ENCODE measurements around the gene A4GNT.
"Not testable (repeated sequence)": the region's sequence is repeated elsewhere in the genome, so short reads cannot be mapped to it uniquely, and the experiment has no call there.

Gene A4GNT

DNA sequence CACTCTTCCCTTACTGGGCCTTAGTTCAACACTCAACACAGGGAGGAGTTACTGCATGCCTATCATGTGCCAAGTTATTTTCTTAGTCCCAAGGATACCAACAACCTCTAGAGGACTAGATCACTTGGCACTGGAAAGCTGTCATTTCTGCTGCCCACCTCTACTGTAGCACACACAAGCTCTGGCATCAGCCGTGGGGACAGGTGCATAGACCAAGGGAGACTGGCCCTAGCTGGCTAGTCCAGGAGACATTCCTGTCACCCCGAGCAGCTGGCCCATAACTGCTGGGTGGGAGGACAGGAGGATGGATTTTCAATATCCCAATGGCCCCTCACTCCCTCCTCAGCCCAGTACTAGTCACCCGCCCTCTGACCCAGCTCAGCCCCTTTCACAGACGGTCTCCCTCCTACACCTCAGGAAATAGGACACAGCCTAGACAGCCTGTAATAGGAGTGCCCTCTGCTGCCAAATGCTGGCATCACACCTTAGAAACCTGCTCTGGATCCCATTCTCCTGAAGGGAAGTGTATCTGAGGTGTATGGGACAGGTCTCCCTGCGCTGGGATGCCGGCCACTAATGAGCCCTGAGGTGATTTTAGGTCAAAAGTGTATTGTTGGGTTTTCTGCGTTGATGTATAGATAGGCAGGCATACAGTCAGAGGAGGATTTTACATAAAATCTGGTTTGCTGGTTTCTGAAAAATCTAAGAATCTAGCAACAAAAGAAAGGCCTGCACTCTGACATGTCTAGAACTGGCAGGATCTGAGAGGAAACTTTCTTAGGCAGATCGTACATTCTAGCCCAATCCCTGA lies 13.4 kb downstream of the A4GNT start:
- peak; percentile 28 to 50 (median 42) for DNase-seq (ENCODE audit: low read depth in 3 of 3)

DNA sequence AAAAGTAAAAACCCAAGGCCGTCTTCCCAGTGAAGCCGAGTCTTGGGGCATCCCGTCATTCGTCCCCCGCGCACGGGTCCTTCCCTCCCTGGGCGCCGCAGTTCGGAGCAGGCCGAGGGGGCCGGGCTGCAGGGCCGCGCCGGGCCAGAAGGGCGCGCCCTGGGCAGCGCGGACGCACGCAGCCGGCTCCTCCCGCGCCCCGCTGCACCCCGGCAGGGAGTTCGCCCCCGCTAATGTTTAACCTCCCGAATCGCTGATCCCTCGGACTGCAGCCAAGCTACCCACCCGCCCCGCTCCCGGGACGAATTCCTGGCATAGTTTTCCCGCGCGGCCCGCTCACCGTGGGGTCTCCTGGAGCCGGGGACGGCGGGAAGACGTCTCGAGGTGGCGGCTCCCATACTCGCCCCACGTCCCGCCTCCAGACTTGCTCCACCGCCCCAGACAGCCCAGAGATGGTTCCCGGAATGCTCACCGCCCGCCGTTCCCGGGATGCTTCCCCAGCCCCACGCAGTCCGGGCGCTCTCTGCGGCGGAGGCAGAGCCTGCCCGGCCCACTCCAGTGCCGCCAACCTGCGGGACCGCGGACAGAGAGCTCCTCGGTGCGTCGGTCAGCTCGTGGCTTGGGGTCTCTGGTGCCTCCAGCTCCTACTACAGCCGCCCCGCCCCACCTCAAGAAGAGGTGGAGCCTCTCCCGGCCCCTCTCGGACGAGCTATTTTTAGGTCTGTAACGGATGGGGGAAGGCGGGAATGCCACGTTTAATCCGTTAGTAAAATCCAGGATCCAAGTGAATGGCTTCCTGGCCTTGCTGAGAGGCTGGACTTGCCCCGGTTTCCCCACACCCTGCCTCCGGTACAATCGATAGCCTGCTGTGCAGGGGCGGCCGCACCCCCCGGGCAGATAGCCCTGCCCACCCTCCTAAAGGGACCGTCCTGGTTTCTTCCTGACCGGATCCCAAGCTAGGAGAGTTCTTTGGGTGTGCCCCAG lies 16.9 kb downstream of the A4GNT start, which contains the start of gene DZIP1L:
Gene DZIP1L, minus strand, starts transcription at position 621 of the 984 bp plus-strand sequence. CDS start 11,637 bp downstream, outside the sequence.
- DNase-seq (ENCODE audit: low read depth in 3 of 3): peak in 1 of 3 donors; percentile 15

DNA sequence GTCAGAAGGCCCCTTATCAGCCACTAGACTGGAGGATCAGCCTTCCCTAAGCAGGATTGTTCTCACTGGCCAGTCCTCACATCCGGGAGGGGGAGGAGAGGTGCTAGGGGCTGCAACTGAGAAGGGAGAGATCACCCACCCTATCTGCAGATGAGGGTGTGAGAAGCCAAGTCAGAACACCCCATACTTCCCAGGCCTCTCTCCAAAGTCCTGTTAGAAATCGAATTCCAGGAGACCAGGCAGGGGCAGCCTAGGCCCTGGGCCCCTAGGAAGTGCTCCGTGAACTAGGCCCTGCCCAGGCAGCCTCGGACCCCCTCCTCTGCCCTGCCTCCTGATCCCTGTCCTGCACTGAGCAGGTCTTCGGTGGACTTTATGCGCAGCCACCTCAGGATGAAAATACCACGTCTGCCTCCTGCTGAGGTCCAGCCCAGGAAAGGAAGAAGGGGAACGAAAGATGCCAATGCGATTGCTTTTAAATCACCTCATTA lies 17.7 kb downstream of the A4GNT start:
- no peak for DNase-seq (ENCODE audit: low read depth in 3 of 3)

DNA sequence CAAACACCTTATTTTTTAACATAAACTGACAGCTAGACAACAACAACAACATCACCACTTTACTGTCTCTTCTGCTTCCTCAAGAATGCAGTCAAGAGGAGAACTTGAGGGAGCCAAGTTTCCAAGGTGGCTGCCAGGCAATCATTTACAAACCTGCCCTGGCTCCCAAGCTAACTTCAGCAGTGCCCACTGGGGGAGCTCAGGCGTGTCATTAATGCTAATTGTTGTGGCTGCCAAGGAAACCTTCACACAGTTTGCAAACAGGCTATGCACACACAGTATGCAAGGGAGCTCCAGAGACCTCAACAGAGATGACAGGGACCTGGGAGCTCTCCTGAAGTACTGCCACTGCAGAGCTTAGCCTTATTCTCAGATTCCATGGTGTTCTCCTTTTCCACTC lies 18.9 kb downstream of the A4GNT start:
- DNase-seq (ENCODE audit: low read depth in 3 of 3): no peak

DNA sequence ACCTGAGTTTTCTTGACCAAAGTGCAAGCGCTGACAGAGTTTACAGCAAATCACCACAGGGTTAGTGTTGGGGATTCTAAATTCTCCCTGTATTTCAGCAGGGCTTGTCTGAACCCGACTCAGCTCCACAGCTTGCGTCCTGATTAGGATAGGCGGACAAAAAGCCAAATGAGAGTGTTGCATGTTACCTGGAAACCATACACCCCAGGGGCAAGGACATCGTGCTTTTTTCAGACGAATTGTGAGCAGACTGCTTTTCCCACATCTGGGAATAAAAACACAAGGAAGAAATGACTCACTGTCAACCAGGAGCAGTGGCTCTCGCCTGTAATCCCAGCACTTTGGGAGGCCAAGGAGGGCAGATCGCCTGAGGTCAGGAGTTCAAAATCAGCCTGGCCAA lies 19.8 kb downstream of the A4GNT start:
- no peak for DNase-seq (ENCODE audit: low read depth in 3 of 3)

DNA sequence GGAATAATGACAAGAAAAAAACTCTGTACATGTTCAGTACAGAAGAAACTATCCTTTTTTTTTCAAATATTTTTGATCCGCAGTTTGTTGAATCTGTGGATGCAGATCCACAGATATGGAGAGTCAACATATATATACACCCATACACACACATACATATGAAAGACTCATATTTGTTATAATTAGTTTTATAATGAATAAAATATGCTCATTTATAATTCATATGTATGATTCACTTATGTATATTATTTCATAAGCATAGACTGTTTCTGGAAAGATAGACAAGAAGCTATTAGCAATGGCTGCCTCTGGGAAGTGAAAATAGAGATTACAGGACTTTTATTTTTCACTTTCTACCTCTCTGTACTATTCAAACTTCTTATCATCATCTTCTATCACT lies 26.6 kb downstream of the A4GNT start:
- no peak for DNase-seq (ENCODE audit: low read depth in 3 of 3)

DNA sequence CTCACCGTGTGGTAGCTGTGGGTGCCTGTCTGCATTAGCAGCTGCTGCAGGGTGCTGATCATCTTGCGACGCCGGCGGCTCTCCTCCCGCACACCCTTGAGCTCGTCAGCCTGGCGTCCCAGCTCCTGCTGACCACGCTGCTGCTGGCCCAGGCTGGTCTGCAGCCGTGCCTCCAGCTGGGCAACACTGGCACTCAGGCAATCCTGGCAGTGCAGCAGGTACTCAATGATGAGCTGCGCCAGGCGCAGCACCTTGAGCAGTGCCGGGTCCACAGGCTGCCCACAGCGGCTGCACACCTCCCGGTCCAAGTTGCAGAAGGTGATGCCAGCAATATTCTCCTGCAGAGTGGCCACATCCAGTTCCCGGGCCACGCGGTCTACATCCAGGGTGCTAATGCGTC lies 28.7 kb downstream of the A4GNT start:
- DNase-seq (ENCODE audit: low read depth in 3 of 3): no peak

DNA sequence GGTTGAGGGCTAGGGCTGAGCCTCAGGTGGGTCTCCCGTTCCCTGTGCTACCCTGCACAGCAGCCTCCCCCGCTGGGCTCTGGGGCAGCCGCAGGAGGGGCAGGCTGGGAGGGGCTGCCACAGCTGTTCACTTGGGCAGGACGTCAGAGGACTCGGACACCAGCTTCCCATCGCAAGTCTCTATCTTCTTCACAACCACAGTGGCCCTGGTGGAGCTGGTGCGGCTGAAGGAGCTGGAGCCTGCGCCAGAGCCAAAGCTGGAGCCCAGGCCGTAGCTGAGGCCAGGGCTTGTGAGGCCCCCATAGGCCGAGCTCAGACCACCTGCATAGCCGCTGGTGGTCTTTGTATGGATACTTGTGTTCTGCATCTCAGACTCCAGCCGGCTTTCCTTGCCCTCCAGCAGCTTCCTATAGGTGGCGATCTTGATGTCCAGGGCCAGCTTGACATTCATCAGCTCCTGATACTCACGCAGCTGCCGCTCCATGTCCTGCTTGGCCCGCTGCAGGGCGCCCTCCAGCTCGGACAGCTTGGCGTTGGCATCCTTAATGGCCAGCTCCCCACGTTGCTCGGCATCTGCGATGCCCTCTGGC lies 30.7 kb downstream of the A4GNT start:
- not testable (repeated sequence) for DNase-seq (ENCODE audit: low read depth in 3 of 3)

DNA sequence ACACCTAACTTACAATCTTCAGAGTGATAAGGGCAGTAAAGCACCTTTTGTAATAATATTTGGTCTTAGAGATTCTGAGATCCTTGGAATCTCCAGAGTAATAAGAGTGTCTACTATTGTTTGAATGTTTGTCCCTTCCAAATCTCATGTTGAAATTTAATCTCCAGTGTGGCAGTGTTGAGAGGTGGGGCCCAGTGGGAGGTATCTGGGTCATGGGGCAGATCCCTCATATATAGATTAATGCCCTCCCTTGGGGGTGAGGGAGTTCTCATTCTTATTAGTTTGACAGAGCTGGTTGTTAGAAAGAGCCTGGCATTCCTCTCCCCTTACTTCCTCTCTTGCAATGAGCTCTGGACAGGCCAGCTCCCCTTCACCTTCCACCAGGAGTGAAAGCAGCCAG lies 32.8 kb downstream of the A4GNT start:
- DNase-seq (ENCODE audit: low read depth in 3 of 3): no peak

DNA sequence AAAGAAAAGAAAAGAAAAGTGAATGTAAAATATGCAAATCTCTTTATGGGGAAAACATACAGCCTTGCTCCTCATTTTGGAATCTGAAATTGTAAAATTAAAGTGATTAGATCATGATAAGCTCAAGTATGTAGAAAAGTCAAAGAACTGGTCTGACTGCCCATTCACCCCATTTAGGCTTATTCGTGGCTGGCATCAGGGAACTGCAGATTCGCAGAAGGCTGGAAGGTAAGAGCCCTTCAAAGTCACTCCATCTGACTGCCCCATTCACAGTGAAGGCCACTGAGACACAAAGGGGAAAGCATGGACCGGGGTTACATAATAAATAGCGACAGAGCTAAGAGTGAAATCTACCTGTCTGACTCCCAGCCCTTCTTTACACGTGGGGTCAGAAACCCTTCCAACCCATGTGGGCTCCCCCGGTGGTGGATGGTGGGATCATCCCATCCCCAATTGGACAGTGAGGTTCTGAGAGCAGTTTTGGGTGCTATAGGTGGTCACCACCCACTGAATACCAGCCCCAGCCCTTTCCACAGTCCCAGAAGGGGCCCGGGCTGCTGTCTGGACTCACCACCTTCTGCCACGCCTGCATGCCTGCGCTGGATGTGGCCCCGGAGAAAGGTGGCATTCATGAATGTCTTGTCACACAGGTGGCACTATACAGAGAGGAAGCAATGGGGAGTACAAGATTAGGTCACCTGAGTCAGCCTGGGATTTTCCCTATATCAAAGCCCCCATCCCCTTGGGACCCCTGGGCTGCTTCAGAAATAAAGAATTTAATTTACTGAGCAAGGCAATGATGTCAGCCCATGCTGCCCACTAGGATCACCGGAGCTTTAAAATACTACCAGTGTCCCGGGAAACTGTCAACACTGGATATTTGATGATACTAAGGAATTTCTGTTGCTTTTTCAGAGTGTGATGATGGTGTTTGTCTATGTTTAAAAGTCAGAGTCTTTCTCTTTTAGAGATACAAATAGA lies 34.7 kb downstream of the A4GNT start:
- no peak for DNase-seq (ENCODE audit: low read depth in 3 of 3)

DNA sequence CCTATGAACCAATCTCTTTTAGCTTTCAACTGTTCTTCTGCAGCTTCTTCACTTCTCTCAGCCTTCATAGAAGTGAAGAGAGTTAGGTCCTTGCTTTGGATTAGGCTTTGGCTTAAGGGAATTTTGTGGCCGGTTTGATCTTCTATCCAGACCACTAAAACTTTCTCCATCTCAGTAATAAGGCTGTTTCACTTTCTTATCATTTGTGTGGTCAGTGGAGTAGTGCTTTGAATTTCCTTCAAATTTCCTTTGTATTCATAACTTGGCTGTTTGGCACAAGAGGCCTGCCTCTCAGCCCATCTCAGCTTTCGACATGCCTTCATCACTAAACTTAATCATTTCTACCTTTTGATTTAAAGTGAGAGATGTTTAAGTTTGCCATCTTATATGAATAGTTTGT lies 38.5 kb downstream of the A4GNT start:
- no peak for DNase-seq (ENCODE audit: low read depth in 3 of 3)

DNA sequence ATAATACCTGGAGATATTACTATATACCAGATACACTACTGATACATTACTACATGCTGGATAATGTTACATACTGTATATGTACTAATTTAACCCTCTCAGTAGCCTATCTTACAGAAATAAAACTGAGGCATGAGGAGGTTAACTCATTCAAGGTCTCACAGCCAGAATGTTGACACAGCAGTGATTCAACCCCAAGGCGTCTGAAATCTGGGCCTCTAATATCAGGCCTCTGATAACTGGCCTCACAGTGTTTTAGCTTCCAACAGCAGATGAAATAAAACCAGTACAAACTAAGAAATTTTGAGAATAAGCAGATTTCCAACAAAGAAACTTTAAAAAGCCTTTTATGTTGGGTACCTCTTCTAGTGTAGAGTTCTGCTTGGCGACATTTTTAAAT lies 40.2 kb downstream of the A4GNT start:
- DNase-seq (ENCODE audit: low read depth in 3 of 3): no peak

DNA sequence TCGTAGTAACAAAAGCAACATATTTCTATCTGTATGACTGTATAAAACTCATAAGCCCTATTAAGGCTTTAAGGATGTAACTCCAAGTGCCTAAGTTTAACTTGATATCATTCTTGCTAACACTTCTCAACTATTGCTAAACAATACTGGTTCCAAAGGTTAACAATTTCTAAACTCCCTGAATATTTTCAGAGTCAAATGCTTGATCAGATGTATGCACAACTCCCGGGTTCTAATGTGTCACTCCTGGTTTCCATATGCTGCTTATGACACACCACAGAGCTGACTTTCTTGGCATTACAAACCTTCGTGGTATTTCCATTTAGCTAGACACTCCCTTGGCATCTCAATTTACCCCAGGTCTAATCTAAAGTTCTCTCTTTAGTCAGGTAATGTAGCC lies 43.1 kb downstream of the A4GNT start:
- DNase-seq (ENCODE audit: low read depth in 3 of 3): no peak

DNA sequence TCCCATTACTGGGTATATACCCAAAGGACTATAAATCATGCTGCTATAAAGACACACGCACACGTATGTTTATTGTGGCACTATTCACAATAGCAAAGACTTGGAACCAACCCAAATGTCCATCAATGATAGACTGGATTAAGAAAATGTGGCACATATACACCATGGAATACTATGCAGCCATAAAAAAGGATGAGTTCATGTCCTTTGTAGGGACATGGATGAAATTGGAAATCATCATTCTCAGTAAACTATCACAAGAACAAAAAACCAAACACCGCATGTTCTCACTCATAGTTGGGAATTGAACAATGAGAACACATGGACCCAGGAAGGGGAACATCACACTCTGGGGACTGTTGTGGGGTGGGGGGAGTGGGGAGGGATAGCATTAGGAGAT lies 46.4 kb downstream of the A4GNT start:
- DNase-seq (ENCODE audit: low read depth in 3 of 3): not testable (repeated sequence)

DNA sequence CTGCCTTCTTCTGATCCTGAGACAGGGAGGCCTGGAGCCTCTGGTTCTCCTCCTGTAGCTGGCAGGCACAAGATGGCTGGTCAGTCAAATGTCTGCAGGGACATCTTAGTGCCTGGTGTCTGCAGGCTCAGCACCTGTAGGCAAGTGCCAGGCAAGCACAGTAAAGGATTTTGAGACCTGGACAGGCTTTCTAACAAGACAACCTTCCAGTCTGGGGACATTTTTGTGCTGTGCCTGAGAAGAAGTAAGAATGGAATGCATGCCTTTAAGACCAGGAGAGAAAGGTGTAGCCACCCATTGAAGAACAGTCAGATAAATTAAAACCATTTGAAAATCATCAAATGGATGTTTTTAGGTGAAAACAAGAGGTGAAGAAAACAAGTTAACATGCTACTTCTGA lies 48.0 kb downstream of the A4GNT start:
- DNase-seq (ENCODE audit: low read depth in 3 of 3): no peak

DNA sequence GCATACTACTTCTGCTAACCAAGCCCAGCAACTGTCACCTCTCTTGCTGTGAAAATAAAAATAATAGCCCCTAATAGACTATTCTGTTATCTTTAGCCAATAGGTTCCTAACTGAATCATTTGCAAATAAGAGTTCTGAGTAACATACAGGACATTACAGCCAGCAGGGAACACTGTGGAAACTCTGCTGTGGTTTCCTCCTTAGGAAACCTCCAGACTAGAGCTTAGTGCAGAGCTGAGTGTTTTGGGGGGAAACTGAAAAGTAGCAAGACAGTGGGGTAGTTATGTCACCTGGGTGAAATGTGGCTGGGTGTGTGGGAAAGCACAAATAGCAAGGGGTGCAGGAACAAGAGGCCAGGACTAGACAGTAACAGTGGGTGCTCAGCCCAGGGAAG lies 49.2 kb downstream of the A4GNT start:
- no peak for DNase-seq (ENCODE audit: low read depth in 3 of 3)

DNA sequence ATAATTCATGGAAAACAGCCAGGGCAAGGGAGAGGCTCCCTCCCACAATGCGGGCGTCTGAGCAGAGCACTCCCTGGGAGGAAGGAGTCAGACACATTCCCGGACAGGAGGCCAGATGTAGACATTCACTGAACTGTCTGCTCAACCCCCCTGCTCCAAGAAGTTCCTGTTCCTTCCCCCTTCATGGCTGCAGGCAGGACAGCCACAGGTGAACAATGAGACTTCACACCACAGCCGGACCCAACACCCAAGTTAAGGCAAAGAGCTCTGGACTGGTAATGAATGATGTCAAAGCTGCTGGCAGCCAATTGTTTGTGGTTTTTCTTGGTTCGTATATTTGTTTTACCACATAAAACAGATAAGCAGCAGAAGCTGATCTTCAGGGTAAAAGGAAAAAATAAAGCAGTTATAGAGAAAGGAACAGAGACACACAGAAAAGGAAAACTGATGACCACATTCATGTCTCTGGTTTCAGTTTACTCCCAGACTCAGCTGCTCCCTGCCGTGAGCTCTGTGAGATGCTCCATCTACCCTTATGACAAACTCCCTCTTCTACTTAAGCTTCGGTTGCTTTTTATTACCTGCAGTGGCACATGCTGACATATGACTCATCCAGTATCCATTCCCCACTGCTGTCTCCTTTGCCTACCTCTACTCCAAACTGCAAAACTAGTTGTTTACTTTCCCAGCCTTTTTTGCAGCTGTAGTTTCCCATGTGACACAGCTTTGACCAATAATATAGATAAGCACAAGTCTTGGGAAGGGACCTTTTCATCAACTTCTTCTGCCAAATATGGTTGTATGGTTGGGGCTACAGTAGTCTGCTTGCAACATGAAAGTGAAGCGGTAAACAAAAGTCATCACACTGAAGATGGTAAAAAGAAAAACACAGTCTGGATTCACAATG lies 49.9 kb downstream of the A4GNT start:
- DNase-seq (ENCODE audit: low read depth in 3 of 3): no peak

DNA sequence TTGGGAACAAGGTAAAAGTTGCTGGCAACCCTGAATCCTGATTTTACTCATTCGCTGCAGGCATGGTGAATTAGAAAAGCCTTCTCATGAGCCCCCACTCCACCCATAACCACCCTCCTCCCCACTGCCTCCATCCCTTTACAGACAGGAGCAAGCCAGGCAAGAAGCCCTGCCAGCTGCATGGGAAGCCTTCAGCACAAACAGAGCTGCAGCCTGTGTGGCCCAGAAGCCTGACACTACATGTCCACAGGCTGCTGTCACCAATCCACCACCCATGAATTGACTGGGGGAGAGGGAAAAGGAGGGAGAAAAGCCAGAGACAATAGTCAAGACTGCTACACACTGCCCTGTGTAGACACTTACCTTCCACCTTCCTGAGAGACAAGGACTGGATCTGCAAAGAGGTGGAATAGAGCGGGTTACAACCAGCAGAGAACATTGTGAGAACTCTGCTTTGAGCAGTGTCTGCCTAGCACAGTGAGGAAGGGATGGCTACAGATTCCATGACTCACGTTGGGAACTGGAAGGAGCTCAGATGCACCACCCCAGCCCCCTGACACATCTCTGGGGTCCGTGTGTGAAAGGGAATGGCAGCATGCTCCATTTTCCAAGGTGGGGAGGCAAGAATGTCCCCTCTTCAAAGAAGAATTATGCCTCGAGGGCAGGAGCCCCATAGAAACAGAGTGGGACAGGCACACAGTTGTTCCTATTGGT lies 50.7 kb downstream of the A4GNT start:
- no peak for DNase-seq (ENCODE audit: low read depth in 3 of 3)

DNA sequence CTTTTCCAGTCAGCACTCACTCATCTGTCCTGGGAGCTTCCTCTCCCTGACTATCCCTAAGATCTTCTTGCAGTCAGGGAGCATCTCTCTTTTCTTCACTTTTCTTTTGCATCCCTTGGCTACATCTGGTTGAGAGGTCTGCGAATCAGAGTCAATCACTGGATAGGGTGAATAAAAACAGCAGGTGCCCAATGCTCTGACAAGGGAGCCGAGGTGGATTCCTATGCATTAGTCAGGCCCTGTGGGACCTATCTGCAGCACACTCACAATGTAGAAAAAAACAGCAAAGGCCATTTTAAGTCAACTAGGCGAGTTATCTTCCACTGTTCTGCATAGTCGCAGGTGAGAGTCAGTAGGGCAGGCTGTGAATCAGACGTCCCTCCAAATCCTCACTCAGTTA lies 52.3 kb downstream of the A4GNT start:
- DNase-seq (ENCODE audit: low read depth in 3 of 3): no peak

All from stimulated activated CD4-positive, alpha-beta T cell treated with anti-CD3 and anti-CD28 coated beads, TNF-alpha, amount 100 ng/mL, for 48 hours (primary cell).